Spinal cord (tissue), 4 donors: Measurements from ENCODE around the gene TGFBR3. TPM values are rescaled to one million over a fixed set of nuclear protein-coding genes. Genes with fewer than 3 reads are reported as not detected.

Source experiments
- polyA plus RNA-seq, 2 donors: library from polyadenylated mRNA; unstranded; fragments of 120-200 nt; gene quantifications; one replicate each; pipeline ENCODE4 v1.2.1, GENCODE V29; 2013; ENCODE audit not compliant: insufficient read length in 2 of 2
- small RNA-seq: library from RNA; depleted of rRNA; stranded (forward); fragments of <200 nt; gene quantifications from one replicate; pipeline ENCODE3, GENCODE V24; 2014; ENCODE audit warnings: low replicate concordance
- total RNA-seq, 2 donors: library from RNA; depleted of rRNA in 1 of 2; stranded (reverse); fragments of 120-200 nt in 1 of 2; fragments of >200 nt in 1 of 2; gene quantifications; one replicate each; pipeline versions ENCODE4 v1.2.3 to v1.2.4, GENCODE V29; 2013 to 2014

Gene TGFBR3
- total and polyA plus RNA-seq, 4 donors, result 8.0 to 99.8 (median 30.0) TPM

Small RNA genes within 50 kb of the gene (small RNA-seq; reads per million reads assigned to genes)
- not detected for gene RN7SL653P

Other genes starting within 250 kb of the TGFBR3 start
- gene BRDT, start 63.2 kb upstream of the TGFBR3 start, total RNA-seq, result under 1 TPM; 0.06 to 0.10 TPM
- gene BRDT, start 63.2 kb upstream of the TGFBR3 start, polyA plus RNA-seq, result under 1 TPM in 1 of 2 donors, not detected in 1; 0.32 TPM
- 1 to 10 TPM; 1.4 to 2.4 TPM for gene EPHX4, start 143.8 kb upstream of the TGFBR3 start, total RNA-seq
- gene EPHX4, start 143.8 kb upstream of the TGFBR3 start, polyA plus RNA-seq, result 1 to 10 TPM; 2.5 to 2.6 TPM
- under 1 TPM in 1 of 2 donors, not detected in 1; 0.44 TPM for gene SETSIP, start 189.3 kb upstream of the TGFBR3 start, total RNA-seq
- under 1 TPM in 1 of 2 donors, not detected in 1; 0.42 TPM for gene SETSIP, start 189.3 kb upstream of the TGFBR3 start, polyA plus RNA-seq
- 10 to 100 TPM; 15.4 to 56.1 TPM for gene BTBD8, start 194.2 kb upstream of the TGFBR3 start, total RNA-seq
- 10 to 100 TPM; 18.0 to 27.3 TPM for gene BTBD8, start 194.2 kb upstream of the TGFBR3 start, polyA plus RNA-seq